SJCRH30 (cell line): ENCODE measurements around the gene PAQR5. TPM values are rescaled to one million over a fixed set of nuclear protein-coding genes. Genes with fewer than 3 reads are reported as not detected.
A peak's percentile ranks its signal among the peaks of the same experiment; 100 is the strongest.

ENCODE experiments used
- DNase-seq, 2 experiments: peaks; one replicate each; pipeline ENCODE4 v3.0.0-alpha.2; 2015 to 2020
- H3K27ac ChIP-seq: fragments of 250-450 bp; sonication (Bioruptor Pico); 2 replicates; pipeline ENCODE4 v1.5.1; 2020; ENCODE audit warnings: mild to moderate bottlenecking, moderate library complexity
- H3K27me3 ChIP-seq: fragments of 250-450 bp; sonication (Bioruptor Pico); 2 replicates; pipeline ENCODE4 v1.5.1; 2020; ENCODE audit warnings: mild to moderate bottlenecking, moderate library complexity
- H3K36me3 ChIP-seq: fragments of 250-450 bp; sonication (Bioruptor Pico); 2 replicates; pipeline ENCODE4 v1.5.1; 2020; ENCODE audit warnings: mild to moderate bottlenecking, moderate library complexity
- H3K4me1 ChIP-seq: fragments of 250-450 bp; sonication (Bioruptor Pico); 2 replicates; pipeline ENCODE4 v1.5.1; 2020; ENCODE audit warnings: mild to moderate bottlenecking, moderate library complexity
- H3K4me3 ChIP-seq: fragments of 250-450 bp; sonication (Bioruptor Pico); 2 replicates; pipeline ENCODE4 v1.5.1; 2020; ENCODE audit warnings: mild to moderate bottlenecking, moderate library complexity
- H3K9me3 ChIP-seq: fragments of 250-450 bp; sonication (Bioruptor Pico); replicated peaks from 2 replicates; pipeline ENCODE4 v1.5.1; 2020; ENCODE audit warnings: mild to moderate bottlenecking, moderate library complexity
- total RNA-seq: library from RNA; depleted of rRNA; stranded (reverse); fragments of >200 nt; shearing (Covaris generic); gene quantifications from 2 replicates; pipeline ENCODE4 v1.2.3, GENCODE V29; 2014

The PAQR5 gene
- total RNA-seq, 1 experiment from 2014 or later: 0.06 TPM

DNA sequence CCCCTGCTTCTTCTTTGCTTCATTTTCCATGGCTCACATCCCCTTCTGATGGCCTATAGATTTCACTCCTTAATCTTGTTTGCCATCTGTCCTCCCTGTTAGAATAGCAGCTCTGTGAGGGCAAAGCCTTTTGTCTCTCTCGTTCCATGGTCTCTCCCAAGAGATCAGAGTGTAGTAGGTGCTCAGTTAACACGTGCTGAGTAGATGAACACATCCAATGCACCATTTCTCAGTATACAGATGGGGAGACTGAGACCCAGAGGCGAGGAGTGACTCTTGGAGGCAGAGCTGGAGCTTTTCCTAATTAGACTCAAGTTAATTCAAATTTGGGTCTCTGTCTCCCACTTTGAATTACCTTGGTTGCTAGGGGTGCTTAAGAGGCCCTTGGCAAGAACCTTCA is 4.2 kb downstream of the PAQR5 start:
- no peaks in the 10 kb centered on the region for H3K27me3 ChIP-seq
- H3K4me1 ChIP-seq: peaks cover 8% of the 10 kb centered on the region
- H3K9me3 ChIP-seq: no peaks in the 10 kb centered on the region
- no peaks in the 10 kb centered on the region for H3K36me3 ChIP-seq
- no peak overlapping the region for H3K4me3 ChIP-seq
- no peak for DNase-seq
- H3K27ac ChIP-seq: no peak overlapping the region

DNA sequence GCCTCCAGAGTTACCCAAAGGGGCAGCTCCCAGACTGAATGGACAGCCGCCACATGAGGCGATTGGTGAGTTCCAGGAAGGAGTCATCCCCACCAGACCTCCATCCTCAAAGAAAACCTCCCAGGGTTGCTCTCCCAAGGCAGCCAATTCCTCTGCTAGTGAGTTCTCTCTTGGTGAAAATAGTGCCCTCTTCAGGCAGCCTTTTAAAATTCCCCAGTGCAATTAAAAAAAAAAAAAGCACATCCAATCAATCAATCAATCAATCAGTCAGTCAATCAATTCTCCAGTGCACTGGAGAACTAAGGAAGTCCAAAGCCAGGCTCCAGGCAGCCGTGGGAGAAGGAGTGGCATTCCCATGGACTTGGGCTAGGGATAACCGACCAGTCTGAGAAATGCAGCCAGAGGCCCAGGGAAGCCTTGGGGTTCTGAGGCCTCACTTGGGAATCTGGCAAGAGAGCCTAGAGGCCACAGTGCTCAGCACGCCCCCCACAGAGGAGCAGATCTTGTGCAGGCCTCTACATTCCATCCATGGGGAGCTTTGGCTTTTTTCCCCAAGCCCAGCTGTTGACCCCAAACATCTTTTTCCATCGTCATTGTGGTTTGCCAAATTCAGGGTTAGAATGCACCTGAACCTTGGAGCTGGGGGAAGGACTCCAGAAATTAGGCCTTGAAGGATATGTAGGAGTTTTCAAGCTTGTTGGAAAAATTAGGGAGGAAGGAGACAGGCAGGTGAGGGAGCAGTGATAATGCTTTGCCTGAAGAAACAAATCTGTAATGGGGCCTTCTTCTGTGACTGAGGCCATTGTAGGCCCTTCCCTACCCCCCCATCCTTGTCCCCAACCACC is 4.8 kb downstream of the PAQR5 start:
- no peaks in the 10 kb centered on the region for H3K9me3 ChIP-seq
- no peaks in the 10 kb centered on the region for H3K36me3 ChIP-seq
- H3K4me3 ChIP-seq: no peak overlapping the region
- H3K27me3 ChIP-seq: no peaks in the 10 kb centered on the region
- no peak for DNase-seq
- H3K27ac ChIP-seq: no peak overlapping the region
- peaks cover 8% of the 10 kb centered on the region for H3K4me1 ChIP-seq

DNA sequence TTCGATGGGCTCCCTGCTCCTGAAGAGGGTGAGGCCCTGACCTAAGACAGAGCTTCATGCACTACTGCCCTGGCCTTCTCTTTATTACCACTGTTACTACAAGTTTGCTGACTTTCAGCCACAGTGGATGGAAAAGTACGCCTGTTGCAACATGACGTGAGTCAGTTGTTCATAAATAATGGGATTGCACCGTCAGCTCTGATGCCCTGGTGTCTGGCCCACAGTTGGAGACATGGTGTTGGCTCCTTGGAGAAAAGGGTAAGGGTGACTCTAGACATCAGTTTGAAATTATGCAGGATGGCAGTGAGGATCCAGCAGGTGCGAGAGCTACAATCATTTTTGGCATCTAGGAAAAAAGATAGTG is 5.5 kb downstream of the PAQR5 start:
- Histone ChIP-seq H3K4me1 (peaks cover 8% of the 10 kb centered on the region), H3K36me3 (no peaks in the 10 kb centered on the region), H3K9me3 (no peaks in the 10 kb centered on the region), H3K27ac (no peak overlapping the region), H3K27me3 (no peaks in the 10 kb centered on the region), H3K4me3 (no peak overlapping the region)
- DNase-seq: no peak

DNA sequence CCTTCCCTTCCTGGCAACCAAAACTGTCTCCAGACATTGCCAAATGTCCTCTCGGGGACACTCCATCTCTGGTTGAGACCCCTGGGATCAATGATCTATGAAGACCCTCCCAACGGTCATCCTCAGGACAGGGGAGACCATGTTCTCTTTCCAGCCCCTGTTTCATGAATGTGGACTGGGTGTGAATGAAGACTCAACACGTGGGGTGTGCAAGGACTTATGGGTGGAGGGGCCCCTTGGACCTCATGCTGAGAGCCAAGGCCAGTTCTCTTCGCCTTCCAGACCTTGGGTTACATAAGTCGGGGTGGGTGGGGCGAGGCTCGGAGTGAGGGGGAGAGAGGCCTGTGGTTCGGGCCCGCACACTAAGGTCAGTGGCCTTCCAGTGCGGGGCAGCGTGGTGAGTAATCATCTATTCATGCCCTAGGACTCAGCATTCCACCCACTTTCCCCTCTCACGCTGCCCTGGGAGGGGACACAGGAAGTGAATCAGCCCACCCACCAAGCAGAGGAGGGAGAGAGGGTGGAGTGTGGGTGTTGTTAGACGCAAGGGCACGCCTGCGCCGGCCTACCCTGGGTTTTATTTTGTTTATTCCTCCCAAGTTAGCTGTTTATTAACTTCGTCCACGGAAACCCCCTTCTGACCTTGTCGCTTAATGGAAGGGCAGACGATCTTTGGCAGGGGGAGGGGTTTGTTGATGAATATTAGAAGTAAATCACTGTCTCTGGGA is 6.7 kb downstream of the PAQR5 start:
- H3K27ac ChIP-seq: peak overlapping the region; percentile 21; the same call in 1 of the 2 replicates
- H3K9me3 ChIP-seq: no peaks in the 10 kb centered on the region
- H3K27me3 ChIP-seq: no peaks in the 10 kb centered on the region
- peaks cover 8% of the 10 kb centered on the region for H3K4me1 ChIP-seq
- DNase-seq: peak; percentile 70 to 78
- H3K4me3 ChIP-seq: peak overlapping the region; percentile 23
- H3K36me3 ChIP-seq: no peaks in the 10 kb centered on the region

DNA sequence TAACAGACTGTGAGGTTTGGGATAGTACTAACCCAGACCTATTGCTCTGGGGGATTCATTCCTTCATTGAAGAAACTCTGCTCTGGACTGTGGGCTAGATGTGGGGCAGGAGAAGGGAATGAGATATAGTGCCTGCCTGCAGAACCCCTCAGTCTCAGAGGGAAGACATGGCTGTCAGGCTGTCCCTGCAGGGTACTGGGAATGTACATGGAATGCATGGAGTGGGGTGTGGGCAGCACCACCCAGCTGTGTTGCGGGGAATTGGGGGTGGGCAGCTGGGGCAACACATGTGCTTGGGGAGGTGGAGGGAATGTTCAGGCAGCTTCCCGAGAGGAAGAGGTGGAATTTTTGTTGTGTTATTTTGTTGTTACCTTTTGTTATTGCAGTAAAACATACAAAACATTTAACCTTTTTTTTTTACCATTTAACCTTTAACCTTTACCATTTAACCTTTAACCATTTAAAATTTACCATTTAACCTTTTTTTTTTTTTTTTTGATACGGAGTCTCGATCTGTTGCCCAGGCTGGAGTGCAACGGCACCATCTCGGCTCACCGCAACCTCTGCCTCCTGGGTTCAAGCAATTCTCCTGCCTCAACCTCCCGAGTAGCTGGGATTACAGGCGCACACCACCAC is 7.3 kb downstream of the PAQR5 start:
- Histone ChIP-seq H3K27me3 (no peaks in the 10 kb centered on the region), H3K27ac (peak overlapping the region; percentile 21; the same call in 1 of the 2 replicates), H3K36me3 (no peaks in the 10 kb centered on the region), H3K4me3 (peak overlapping the region; percentile 23), H3K9me3 (no peaks in the 10 kb centered on the region), H3K4me1 (peaks cover 8% of the 10 kb centered on the region)
- peak; percentile 38 to 54 for DNase-seq

DNA sequence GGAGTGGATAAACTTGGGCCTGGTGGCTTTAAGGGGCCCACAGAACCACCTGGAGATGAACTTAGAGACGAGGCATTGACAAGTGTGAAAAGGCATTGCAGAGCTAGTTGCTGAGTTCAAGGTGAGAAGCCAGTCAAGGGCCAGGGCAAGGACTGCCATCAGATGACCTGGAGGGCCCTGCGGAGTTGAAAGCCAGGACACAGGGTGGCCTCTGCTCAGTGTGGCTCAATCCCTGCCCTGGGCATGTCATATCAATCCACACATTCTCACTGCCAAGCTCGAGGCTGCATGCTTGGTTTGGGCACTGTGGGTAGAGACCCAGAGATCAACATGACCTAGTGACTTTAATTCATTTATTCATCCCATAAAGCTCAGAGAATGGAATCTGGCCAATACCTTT is 9.2 kb downstream of the PAQR5 start:
- no peak for DNase-seq
- Histone ChIP-seq H3K4me3 (no peak overlapping the region), H3K27me3 (0 out of 2 replicates have a peak, but pooled peaks cover 6% of the 10 kb centered on the region), H3K4me1 (peaks cover 8% of the 10 kb centered on the region), H3K36me3 (no peaks in the 10 kb centered on the region), H3K27ac (no peak overlapping the region), H3K9me3 (no peaks in the 10 kb centered on the region)

DNA sequence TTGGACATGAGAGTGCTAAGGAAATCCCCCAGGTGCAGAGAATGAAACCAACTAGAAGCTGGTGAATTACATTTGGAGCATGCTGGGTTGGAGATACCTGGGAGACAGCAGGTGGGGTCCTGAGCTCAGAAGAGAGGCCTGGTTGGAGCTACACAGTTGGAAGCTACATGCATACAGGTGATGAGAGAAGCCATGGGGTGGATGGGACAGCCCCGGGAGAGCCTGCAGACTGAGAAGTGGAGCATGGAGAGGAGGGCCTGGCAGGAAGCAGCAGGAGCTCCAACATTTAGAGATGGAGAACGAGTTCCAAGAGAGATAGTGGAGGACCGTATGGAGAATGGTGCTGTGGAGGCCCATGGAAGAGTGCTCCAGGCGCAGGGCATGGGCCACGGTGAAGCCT is 10.2 kb downstream of the PAQR5 start:
- no peaks in the 10 kb centered on the region for H3K36me3 ChIP-seq
- H3K27me3 ChIP-seq: 0 out of 2 replicates have a peak, but pooled peaks cover 6% of the 10 kb centered on the region
- no peak overlapping the region for H3K4me3 ChIP-seq
- peaks cover 8% of the 10 kb centered on the region for H3K4me1 ChIP-seq
- H3K27ac ChIP-seq: no peak overlapping the region
- DNase-seq: no peak
- H3K9me3 ChIP-seq: no peaks in the 10 kb centered on the region

DNA sequence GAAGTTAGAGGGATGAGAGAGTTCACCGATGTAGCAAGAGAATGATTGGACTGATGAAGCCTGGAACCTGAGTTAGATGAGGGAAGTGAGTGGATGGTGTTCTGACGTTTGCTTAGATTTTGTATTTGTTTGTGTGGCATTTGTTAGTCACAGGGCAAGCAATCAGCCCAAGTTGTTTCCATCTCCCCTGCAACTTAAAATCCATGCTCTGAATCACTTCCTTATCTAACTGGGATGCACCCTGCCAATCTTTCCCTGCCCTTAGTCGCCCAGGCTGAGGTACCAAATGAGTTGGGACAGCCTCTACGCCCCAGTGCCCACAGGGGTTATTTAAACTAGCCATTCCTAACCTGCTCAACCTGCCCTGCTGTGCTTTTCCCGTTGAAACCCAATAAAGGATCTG is 12.6 kb downstream of the PAQR5 start:
- H3K27me3 ChIP-seq: peaks cover 12% of the 10 kb centered on the region; the same call in 1 of the 2 replicates
- H3K4me3 ChIP-seq: no peak overlapping the region
- no peaks in the 10 kb centered on the region for H3K4me1 ChIP-seq
- H3K9me3 ChIP-seq: no peaks in the 10 kb centered on the region
- no peak overlapping the region for H3K27ac ChIP-seq
- DNase-seq: no peak
- H3K36me3 ChIP-seq: no peaks in the 10 kb centered on the region

DNA sequence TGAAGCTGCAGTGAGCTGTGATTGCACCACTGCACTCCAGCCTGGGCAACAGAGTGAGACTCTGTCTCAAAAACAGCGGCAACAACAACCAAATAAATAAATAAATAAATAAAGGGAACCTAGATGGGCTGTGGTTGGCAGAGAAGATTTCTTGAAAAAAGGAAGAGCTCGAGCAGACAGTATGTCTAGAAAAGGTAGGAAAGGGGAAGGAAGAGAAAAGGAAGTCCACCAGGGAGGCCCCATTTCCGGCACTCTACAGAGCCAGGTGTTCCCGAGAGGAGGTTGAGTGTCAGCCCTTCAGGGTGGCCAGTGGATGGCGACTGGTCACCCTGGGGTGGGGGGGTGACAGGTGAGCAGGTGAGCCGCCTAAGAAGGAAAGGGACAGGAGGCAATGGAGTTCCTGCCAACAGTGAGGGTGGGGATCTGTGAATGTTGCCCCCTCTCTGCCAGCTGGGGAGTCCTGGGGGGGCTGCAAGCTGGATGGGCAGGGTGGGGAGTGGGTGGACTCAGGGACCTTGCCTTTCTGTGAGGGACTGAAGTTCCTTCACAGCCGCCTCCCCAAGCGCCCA is 14.8 kb downstream of the PAQR5 start:
- Histone ChIP-seq H3K27me3 (peaks cover 22% of the 10 kb centered on the region; the same call in 1 of the 2 replicates), H3K9me3 (no peaks in the 10 kb centered on the region), H3K4me1 (no peaks in the 10 kb centered on the region), H3K27ac (no peak overlapping the region), H3K4me3 (no peak overlapping the region), H3K36me3 (no peaks in the 10 kb centered on the region)
- no peak for DNase-seq

DNA sequence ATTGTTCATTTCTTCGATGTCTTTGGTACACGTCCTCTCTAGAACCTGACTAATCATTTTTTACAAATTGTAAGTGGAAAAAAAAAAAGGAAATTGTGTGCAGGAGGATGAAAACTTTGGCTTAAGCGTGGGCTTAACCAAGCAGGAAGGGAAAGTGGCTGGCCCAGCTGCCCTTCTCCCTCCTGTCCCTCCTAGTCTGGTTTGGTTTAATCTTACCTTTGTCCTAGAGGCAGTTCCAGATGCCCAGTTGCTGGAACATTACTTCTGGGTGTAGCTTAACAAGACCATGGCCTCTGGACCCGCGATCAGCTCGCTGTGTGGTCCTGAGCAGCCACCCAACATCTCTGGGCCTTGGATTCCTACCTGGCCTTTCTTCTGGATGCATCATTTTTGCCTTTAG is 15.4 kb downstream of the PAQR5 start:
- H3K9me3 ChIP-seq: no peaks in the 10 kb centered on the region
- H3K4me1 ChIP-seq: no peaks in the 10 kb centered on the region
- no peak overlapping the region for H3K4me3 ChIP-seq
- H3K27ac ChIP-seq: no peak overlapping the region
- H3K36me3 ChIP-seq: no peaks in the 10 kb centered on the region
- H3K27me3 ChIP-seq: peaks cover 22% of the 10 kb centered on the region; the same call in 1 of the 2 replicates
- no peak for DNase-seq

DNA sequence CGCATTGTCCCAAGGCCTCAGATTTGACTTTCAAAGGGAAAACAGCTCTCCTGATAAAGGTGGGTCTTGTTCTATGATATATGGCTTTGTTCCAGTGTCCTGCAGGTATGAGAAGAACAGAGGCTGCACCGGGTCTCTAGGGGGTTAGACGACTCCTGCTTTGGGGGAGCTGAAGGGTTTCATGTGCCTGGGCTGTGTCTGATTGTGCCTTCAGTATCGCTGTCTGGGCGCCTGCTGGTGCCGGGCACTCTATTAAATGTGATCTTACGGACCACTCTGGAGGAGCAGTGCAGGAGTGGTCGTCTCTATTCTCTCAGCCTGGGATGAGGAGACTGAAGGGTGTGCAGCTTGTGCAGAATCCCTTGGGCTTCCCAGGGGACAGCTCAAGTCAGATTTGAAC is 16.0 kb downstream of the PAQR5 start:
- DNase-seq: no peak

DNA sequence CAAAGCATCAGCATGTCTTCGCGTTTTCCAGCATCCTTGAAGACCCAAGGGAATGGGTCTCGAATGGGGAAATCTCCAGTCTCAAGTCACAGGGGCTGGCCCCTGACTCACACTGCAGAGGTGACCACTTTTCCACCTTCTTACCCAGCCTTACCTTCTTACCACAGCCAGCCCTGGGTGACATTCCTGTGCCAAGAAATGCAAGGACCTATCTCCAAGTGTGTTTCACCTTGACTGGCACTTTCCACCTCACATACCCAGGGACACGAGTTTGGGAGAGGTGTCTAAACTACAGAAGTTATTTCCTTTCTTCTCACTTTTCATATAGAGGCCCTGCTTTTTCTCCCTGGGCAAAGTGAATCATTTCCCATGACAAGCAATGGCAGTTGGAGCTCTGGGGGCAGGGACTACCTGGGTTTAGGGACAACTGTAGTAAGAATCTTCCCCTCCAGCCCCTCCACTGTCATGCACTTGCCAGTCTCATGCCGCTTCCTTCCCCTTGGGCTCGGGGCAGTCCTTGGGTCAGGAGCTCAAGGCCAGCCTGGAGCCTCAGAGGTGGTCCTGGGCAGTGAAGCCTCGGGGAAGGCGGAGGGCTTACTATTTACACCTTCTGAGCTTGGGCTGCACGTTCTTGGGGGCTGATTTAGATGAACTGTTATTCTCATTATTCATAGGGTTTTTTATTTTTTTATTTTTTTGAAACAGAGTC is 16.8 kb downstream of the PAQR5 start:
- DNase-seq: no peak
- H3K27ac ChIP-seq: no peak overlapping the region
- H3K36me3 ChIP-seq: no peaks in the 10 kb centered on the region
- no peaks in the 10 kb centered on the region for H3K4me1 ChIP-seq
- no peaks in the 10 kb centered on the region for H3K9me3 ChIP-seq
- H3K4me3 ChIP-seq: no peak overlapping the region
- H3K27me3 ChIP-seq: peaks cover 22% of the 10 kb centered on the region; the same call in 1 of the 2 replicates

More for the DNA sequence above, 16.0 kb downstream of the PAQR5 start:
- Histone ChIP-seq H3K27me3 (peaks cover 22% of the 10 kb centered on the region; the same call in 1 of the 2 replicates), H3K4me3 (no peak overlapping the region), H3K36me3 (no peaks in the 10 kb centered on the region), H3K9me3 (no peaks in the 10 kb centered on the region), H3K27ac (no peak overlapping the region), H3K4me1 (no peaks in the 10 kb centered on the region)

DNA sequence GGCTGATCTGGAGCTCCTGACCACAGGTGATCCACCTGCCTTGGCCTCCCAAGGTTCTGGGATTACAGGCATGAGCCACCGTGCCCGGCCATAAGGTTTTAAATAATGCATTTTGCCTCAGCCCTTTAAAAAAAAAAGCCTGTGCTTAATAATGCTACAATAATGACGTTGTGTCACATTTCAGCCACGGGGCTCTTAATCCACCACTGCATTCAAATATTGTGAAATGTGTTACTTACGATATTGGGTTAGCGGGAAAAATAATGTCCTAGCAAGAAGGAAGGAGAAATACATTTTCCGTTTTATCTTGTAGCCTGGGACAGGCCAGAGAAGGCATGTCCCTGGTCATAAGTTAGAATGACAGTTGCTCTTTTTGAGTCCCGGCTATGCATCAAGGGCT is 17.6 kb downstream of the PAQR5 start:
- no peaks in the 10 kb centered on the region for H3K9me3 ChIP-seq
- no peaks in the 10 kb centered on the region for H3K4me1 ChIP-seq
- H3K4me3 ChIP-seq: no peak overlapping the region
- DNase-seq: no peak
- no peak overlapping the region for H3K27ac ChIP-seq
- no peaks in the 10 kb centered on the region for H3K36me3 ChIP-seq
- H3K27me3 ChIP-seq: peaks cover 22% of the 10 kb centered on the region; the same call in 1 of the 2 replicates

DNA sequence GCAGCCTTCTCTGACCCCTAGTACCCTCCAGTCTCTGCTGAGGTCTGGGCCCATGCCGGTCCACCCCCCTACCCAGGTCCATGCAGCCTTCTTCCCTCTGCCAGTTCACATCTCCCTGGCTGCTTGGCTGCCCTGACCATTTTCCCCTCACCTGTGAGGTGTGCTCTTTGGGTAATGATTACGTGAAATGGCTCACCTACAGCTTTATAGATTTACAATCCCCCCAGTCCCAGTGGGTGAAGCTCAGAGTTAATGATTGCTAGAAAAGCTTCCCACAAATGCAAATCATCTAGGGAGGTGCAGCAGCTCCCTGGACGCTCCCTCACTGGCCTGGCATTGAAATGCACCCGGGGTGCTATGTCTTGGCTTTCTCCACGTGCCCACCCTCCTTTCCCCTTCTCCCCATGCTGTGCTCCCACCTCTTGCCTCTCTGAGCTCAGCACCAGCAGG is 18.7 kb downstream of the PAQR5 start:
- Histone ChIP-seq H3K27ac (no peak overlapping the region), H3K9me3 (no peaks in the 10 kb centered on the region), H3K27me3 (peaks cover 16% of the 10 kb centered on the region; the same call in 1 of the 2 replicates), H3K4me3 (no peak overlapping the region), H3K36me3 (no peaks in the 10 kb centered on the region), H3K4me1 (no peaks in the 10 kb centered on the region)
- DNase-seq: no peak
